Parathyroid adenoma (tissue), 2 donors: Measurements from ENCODE around the gene LRRN1.

Source experiments
- H2AFZ ChIP-seq: fragments of 300-600 bp; sonication (generic); one replicate; pipeline ENCODE4 v1.7.0; 2017; ENCODE audit warnings: antibody characterized with exemption, mild to moderate bottlenecking
- H3K27ac ChIP-seq: fragments of 300-600 bp; sonication (generic); one replicate; pipeline ENCODE4 v1.7.0; 2017
- H3K27me3 ChIP-seq: fragments of 300-600 bp; sonication (generic); one replicate; pipeline ENCODE4 v1.7.0; 2017; ENCODE audit warnings: low read length; ENCODE audit not compliant: control insufficient read depth, insufficient read depth
- H3K36me3 ChIP-seq: fragments of 300-600 bp; sonication (generic); one replicate; pipeline ENCODE4 v1.7.0; 2017; ENCODE audit warnings: low read length; ENCODE audit not compliant: control insufficient read depth, insufficient read depth
- H3K4me1 ChIP-seq: fragments of 300-600 bp; sonication (generic); one replicate; pipeline ENCODE4 v1.7.0; 2017; ENCODE audit warnings: control low read depth
- H3K4me2 ChIP-seq: fragments of 300-600 bp; sonication (generic); one replicate; pipeline ENCODE4 v1.7.0; 2017; ENCODE audit warnings: low read length
- H3K4me3 ChIP-seq: fragments of 300-600 bp; sonication (generic); one replicate; pipeline ENCODE4 v1.7.0; 2017; ENCODE audit warnings: low read depth, low read length
- H3K79me2 ChIP-seq: fragments of 300-600 bp; sonication (generic); one replicate; pipeline ENCODE4 v1.7.0; 2017; ENCODE audit warnings: control low read depth
- H3K9ac ChIP-seq: fragments of 300-600 bp; sonication (generic); one replicate; pipeline ENCODE4 v1.7.0; 2017; ENCODE audit warnings: mild to moderate bottlenecking
- H3K9me3 ChIP-seq: fragments of 300-600 bp; sonication (generic); one replicate; pipeline ENCODE4 v1.7.0; 2017; ENCODE audit warnings: low read length; ENCODE audit not compliant: control insufficient read depth
- TF ChIP-seq, protein P1 (sequence below): fragments of 300-600 bp; sonication (generic); IDR thresholded peaks from one replicate; pipeline ENCODE4 v1.7.0; 2017; ENCODE audit warnings: antibody characterized with exemption, mild to moderate bottlenecking
- donor health status: primary hyperparathyroidism.

LRRN1 gene

DNA sequence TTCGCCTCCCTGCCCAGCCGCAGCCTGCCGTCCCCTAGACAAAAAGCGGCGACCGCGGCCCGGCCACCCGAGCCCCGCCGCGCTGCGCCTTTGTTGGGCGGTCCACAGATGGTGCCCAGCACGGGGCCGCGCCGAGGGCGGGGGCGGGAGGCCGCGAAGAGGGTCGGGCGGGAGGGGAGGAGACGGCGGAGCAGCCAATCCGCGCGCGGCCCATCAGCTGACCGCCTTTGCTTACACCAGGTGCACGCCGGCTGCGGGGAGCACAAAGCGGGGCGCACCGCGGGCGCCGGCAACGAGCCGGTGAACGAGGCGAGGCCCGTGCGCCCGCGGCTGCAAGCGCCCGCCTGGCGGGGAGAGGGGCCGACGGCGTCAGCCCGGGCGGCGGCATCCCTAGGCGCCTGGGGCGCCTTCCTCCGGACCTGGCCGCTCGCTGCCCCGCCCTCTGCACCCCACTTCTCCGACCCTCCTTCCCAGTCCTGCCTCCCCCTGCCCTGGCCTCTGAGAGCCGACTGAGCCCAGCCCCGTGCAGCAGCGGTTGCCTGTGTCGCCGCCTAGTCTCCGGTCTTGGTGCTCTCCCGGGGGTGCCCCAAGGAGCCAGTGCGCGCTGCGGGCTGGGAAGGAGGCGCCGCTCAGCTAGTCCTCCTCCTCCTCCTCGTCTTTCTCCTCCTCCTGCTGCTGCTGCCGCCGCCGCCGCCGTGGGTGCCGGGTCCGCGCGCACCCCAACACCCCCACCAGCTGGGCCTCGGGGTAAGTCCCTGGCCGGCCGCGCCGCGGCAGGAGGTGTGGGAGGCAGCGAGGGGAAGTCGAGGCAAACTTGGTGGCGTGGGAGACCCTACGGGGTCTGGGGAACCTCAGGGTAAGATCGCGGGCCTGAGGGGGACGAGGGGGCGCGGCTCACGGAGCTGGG, at the start of gene LRRN1:
LRRN1 (plus strand) TSS at position 259 of the 907 bp plus-strand sequence. CDS start 45,211 bp downstream, outside the sequence.
- no peaks in the 10 kb centered on the region for H3K27me3 ChIP-seq
- H3K27ac ChIP-seq = peak within 1 kb of the TSS; percentile 84
- H3K4me2 ChIP-seq = peak within 1 kb of the TSS; percentile 94
- peak within 1 kb of the TSS; percentile 71 for H3K9ac ChIP-seq
- H3K79me2 ChIP-seq = no peaks in the 10 kb centered on the region
- H3K9me3 ChIP-seq = no peaks in the 10 kb centered on the region
- H2AFZ ChIP-seq = peak within 1 kb of the TSS; percentile 96
- no peaks in the 10 kb centered on the region for H3K36me3 ChIP-seq
- H3K4me1 ChIP-seq = peaks cover 2% of the 10 kb centered on the region
- peak within 1 kb of the TSS; percentile 78 for H3K4me3 ChIP-seq
- TF ChIP-seq, protein P1, sequence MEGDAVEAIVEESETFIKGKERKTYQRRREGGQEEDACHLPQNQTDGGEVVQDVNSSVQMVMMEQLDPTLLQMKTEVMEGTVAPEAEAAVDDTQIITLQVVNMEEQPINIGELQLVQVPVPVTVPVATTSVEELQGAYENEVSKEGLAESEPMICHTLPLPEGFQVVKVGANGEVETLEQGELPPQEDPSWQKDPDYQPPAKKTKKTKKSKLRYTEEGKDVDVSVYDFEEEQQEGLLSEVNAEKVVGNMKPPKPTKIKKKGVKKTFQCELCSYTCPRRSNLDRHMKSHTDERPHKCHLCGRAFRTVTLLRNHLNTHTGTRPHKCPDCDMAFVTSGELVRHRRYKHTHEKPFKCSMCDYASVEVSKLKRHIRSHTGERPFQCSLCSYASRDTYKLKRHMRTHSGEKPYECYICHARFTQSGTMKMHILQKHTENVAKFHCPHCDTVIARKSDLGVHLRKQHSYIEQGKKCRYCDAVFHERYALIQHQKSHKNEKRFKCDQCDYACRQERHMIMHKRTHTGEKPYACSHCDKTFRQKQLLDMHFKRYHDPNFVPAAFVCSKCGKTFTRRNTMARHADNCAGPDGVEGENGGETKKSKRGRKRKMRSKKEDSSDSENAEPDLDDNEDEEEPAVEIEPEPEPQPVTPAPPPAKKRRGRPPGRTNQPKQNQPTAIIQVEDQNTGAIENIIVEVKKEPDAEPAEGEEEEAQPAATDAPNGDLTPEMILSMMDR = no peak

DNA sequence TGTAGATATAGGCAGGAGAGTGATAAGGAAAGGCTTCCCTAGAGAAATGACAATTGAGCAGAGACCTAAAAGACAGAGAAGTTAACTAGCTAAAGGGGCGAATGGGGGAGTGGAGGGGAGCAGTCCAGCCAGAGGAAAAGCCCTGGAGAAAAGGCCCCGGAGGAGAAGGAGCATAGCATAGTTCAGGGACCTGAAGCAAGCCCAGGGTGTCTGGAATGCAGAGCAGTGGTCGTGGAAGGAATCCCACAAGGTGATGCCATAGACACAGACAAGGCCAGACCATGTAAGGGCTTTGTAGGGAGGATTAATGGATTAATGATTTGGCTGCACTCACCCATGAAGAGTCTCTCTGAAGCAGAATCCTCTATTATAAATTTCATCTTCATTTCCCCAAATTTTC, 45.8 kb upstream of the LRRN1 start:
- H3K36me3 ChIP-seq = no peaks in the 10 kb centered on the region
- no peaks in the 10 kb centered on the region for H3K4me1 ChIP-seq
- TF ChIP-seq, protein P1 = no peak
- H3K9ac ChIP-seq = no peak overlapping the region
- no peak overlapping the region for H3K4me3 ChIP-seq
- H3K4me2 ChIP-seq = no peak overlapping the region
- H3K27me3 ChIP-seq = no peaks in the 10 kb centered on the region
- H2AFZ ChIP-seq = no peak overlapping the region
- no peak overlapping the region for H3K27ac ChIP-seq
- no peaks in the 10 kb centered on the region for H3K79me2 ChIP-seq
- H3K9me3 ChIP-seq = no peaks in the 10 kb centered on the region

DNA sequence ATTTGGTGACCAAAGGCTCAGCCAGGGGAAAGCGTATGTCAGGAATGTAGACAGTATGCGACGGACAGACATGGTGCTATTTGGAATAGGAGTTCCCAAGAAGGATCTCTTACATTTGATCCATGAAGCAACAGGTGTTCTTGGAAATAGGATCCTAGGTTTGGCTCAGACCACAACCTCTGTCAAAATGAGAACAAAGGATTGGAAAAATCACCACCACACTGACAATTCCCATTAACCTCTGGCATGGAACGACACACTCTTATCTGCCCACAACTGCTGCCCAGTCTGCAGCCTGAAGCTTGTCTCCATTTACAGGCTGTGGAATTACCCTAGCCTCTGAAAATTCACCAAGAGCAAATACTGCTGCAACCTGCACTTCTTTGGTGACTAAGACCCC, 33.6 kb upstream of the LRRN1 start:
- Histone ChIP-seq H3K4me2 (no peak overlapping the region), H3K9ac (no peak overlapping the region), H3K4me1 (no peaks in the 10 kb centered on the region), H3K36me3 (no peaks in the 10 kb centered on the region), H3K9me3 (no peaks in the 10 kb centered on the region), H3K27ac (no peak overlapping the region), H3K79me2 (no peaks in the 10 kb centered on the region), H3K27me3 (no peaks in the 10 kb centered on the region), H3K4me3 (no peak overlapping the region), H2AFZ (no peak overlapping the region)
- TF ChIP-seq, protein P1 = no peak

DNA sequence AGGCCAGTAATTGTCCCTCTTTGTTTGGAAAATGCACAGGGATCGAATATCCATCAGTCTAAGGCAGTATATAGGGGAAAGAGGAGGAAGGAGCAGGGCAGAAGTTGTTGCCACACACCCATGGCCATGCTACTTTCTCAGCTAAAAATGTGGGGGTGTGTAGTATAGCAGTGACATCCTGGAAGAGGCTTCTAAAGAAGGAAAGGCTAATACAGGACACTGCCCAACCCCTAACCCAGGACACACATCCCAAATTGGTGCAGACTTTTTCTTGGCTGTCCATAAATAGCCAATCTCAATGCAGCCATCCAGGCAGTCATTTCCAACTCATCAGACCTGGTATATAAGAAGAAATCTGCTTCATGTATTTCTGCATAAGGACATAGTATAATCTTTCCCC, 33.1 kb upstream of the LRRN1 start:
- no peak overlapping the region for H3K4me2 ChIP-seq
- TF ChIP-seq, protein P1 = no peak

More for the DNA sequence above, 33.1 kb upstream of the LRRN1 start:
- no peak overlapping the region for H2AFZ ChIP-seq
- H3K36me3 ChIP-seq = no peaks in the 10 kb centered on the region
- no peaks in the 10 kb centered on the region for H3K27me3 ChIP-seq
- H3K4me1 ChIP-seq = no peaks in the 10 kb centered on the region
- H3K9ac ChIP-seq = no peak overlapping the region
- H3K4me3 ChIP-seq = no peak overlapping the region
- H3K79me2 ChIP-seq = no peaks in the 10 kb centered on the region
- no peaks in the 10 kb centered on the region for H3K9me3 ChIP-seq
- no peak overlapping the region for H3K27ac ChIP-seq
